CD4-positive, alpha-beta T cell treated with Interleukin-6 for 4 hours (primary cell): ENCODE data around the gene MAGEA11.
"Not testable (repeated sequence)": the region's sequence is repeated elsewhere in the genome, so short reads cannot be mapped to it uniquely, and the experiment has no call there.

Source experiments
- DNase-seq: peaks from one replicate; pipeline ENCODE4 v3.0.0-alpha.2; 2020; ENCODE audit warnings: mixed read lengths

The MAGEA11 gene

GRCh38 chrX:149711545-149712236 is at the start of gene MAGEA11:
Gene MAGEA11 (plus strand): TSS chrX:149712060. CDS start chrX:149713160, 1,100 bp downstream.
- no peak for DNase-seq

- not testable (repeated sequence) for DNase-seq
Measured at GRCh38 chrX:149675088-149675487, 36.8 kb upstream of the MAGEA11 start.

- not testable (repeated sequence) for DNase-seq
Measured at GRCh38 chrX:149675554-149675953, 36.3 kb upstream of the MAGEA11 start.

GRCh38 chrX:149679164-149679678 is 32.6 kb upstream of the MAGEA11 start:
- DNase-seq: not testable (repeated sequence)

- DNase-seq: no peak
Measured at GRCh38 chrX:149681182-149681581, 30.7 kb upstream of the MAGEA11 start.

- DNase-seq: no peak
Measured at GRCh38 chrX:149682031-149682430, 29.8 kb upstream of the MAGEA11 start.

GRCh38 chrX:149682956-149683947 is 28.6 kb upstream of the MAGEA11 start:
- DNase-seq: no peak

- DNase-seq: no peak
Measured at GRCh38 chrX:149683966-149684730, 27.7 kb upstream of the MAGEA11 start.

GRCh38 chrX:149687991-149688390 is 23.9 kb upstream of the MAGEA11 start:
- no peak for DNase-seq

- no peak for DNase-seq
Measured at GRCh38 chrX:149688552-149688951, 23.3 kb upstream of the MAGEA11 start.

GRCh38 chrX:149691794-149692193 is 20.1 kb upstream of the MAGEA11 start:
- DNase-seq: no peak

GRCh38 chrX:149692686-149693272 is 19.1 kb upstream of the MAGEA11 start:
- DNase-seq: not testable (repeated sequence)

GRCh38 chrX:149699761-149700160 is 12.1 kb upstream of the MAGEA11 start:
- no peak for DNase-seq

- no peak for DNase-seq
Measured at GRCh38 chrX:149704664-149705063, 7.2 kb upstream of the MAGEA11 start.

GRCh38 chrX:149707147-149707901 is 4.5 kb upstream of the MAGEA11 start:
- DNase-seq: no peak

GRCh38 chrX:149712831-149713230 is 971 bp downstream of the MAGEA11 start:
- DNase-seq: no peak

- no peak for DNase-seq
Measured at GRCh38 chrX:149713279-149714050, 1.6 kb downstream of the MAGEA11 start.

GRCh38 chrX:149715468-149715867 is 3.6 kb downstream of the MAGEA11 start:
- DNase-seq: no peak

- no peak for DNase-seq
Measured at GRCh38 chrX:149716632-149717031, 4.8 kb downstream of the MAGEA11 start.

- no peak for DNase-seq
Measured at GRCh38 chrX:149717803-149718202, 5.9 kb downstream of the MAGEA11 start.

GRCh38 chrX:149718757-149719156 is 6.9 kb downstream of the MAGEA11 start:
- no peak for DNase-seq
